PFSK-1 (cell line): ENCODE measurements around the gene PRKCE.

Experiments
- FOXP2 ChIP-seq: optimal IDR thresholded peaks from 2 replicates; pipeline ENCODE3; 2011; ENCODE audit warnings: borderline replicate concordance, control low read depth, inconsistent platforms; ENCODE audit not compliant: insufficient read depth; ENCODE audit errors: extremely low read length, extremely low read depth
- REST ChIP-seq, 2 experiments: IDR thresholded peaks; 2 replicates each; pipeline versions ENCODE4 v1.6.1 to v1.8.0; 2011 to 2012; ENCODE audit warnings: low read depth in 2 of 2, low read length in 2 of 2, control low read depth in 1 of 2, inconsistent platforms in 1 of 2, mild to moderate bottlenecking in 1 of 2, moderate library complexity in 1 of 2; ENCODE audit not compliant: insufficient read depth in 1 of 2
- SIN3A ChIP-seq: IDR thresholded peaks from 2 replicates; pipeline ENCODE4 v1.6.1; 2012; ENCODE audit warnings: mild to moderate bottlenecking, low read length, moderate library complexity, borderline replicate concordance; ENCODE audit not compliant: insufficient read depth
- TAF1 ChIP-seq: IDR thresholded peaks from 2 replicates; pipeline ENCODE4 v1.6.1; 2012; ENCODE audit warnings: low read length, control low read depth, borderline replicate concordance; ENCODE audit not compliant: insufficient read depth

- TF ChIP-seq TAF1 = no peak
- TF ChIP-seq FOXP2 = no peak
- no peak for TF ChIP-seq REST (IDR thresholded peaks at IDR 0.05; ENCODE audit: insufficient read depth in 1 of 2, low read depth in 2 of 2, low read length in 2 of 2)
- TF ChIP-seq SIN3A = no peak
Measured at GRCh38 chr2:45678791-45679348, 27.4 kb downstream of the PRKCE start.
